CD14-positive monocyte (primary cell): ENCODE measurements around the gene PTPN12. TPM values are rescaled to one million over a fixed set of nuclear protein-coding genes. Genes with fewer than 3 reads are reported as not detected.

Experiments used
- DNase-seq, 3 donors: peaks; one replicate each; pipeline ENCODE4 v3.0.0-alpha.2; 2011 to 2022
- H2AFZ ChIP-seq: 2 replicates; pipeline ENCODE4 v1.6.0; 2012; ENCODE audit warnings: mild to moderate bottlenecking, low read depth, low read length, inconsistent platforms; ENCODE audit not compliant: insufficient read depth, poor library complexity, severe bottlenecking
- H3K27ac ChIP-seq, 2 donors: 1 replicate in 1 of 2; 2 replicates in 1 of 2; pipeline ENCODE4 v1.5.1; 2012 to 2013; ENCODE audit warnings: low read length in 2 of 2, control low read depth in 1 of 2, inconsistent platforms in 1 of 2, low read depth in 1 of 2, mild to moderate bottlenecking in 1 of 2
- H3K27me3 ChIP-seq, 2 donors: one replicate each; pipeline versions ENCODE4 v1.6.0 to v1.6.1; 2011 to 2013; ENCODE audit warnings: low read length in 2 of 2; ENCODE audit not compliant: control insufficient read depth in 2 of 2, insufficient read depth in 2 of 2
- H3K36me3 ChIP-seq, 2 donors: replicated peaks in 1 of 2; 1 replicate in 1 of 2; 2 replicates in 1 of 2; pipeline versions ENCODE4 v1.5.1 to v1.6.1; 2012 to 2013; ENCODE audit warnings: low read length in 2 of 2, control low read depth in 1 of 2, inconsistent platforms in 1 of 2, mild to moderate bottlenecking in 1 of 2; ENCODE audit not compliant: insufficient read depth in 2 of 2, control insufficient read depth in 1 of 2
- H3K4me1 ChIP-seq, 2 donors: 1 replicate in 1 of 2; 2 replicates in 1 of 2; pipeline versions ENCODE4 v1.5.1 to v1.6.1; 2012 to 2013; ENCODE audit warnings: low read length in 2 of 2, control low read depth in 1 of 2, inconsistent platforms in 1 of 2, mild to moderate bottlenecking in 1 of 2, moderate library complexity in 1 of 2; ENCODE audit not compliant: insufficient read depth in 2 of 2, control insufficient read depth in 1 of 2
- H3K4me2 ChIP-seq: replicated peaks from 2 replicates; pipeline ENCODE3; 2012; ENCODE audit warnings: low read length, moderate library complexity, mild to moderate bottlenecking; ENCODE audit not compliant: poor library complexity, severe bottlenecking; ENCODE audit errors: extremely low read depth
- H3K4me3 ChIP-seq, 3 experiments: fragments of 200-600 bp in 1 of 3; sonication (generic) in 1 of 3; replicated peaks in 1 of 3; 1 replicate in 2 of 3; 2 replicates in 1 of 3; pipeline ENCODE4 v1.5.1; 2011 to 2013; ENCODE audit warnings: low read length in 3 of 3, mild to moderate bottlenecking in 3 of 3, control low read depth in 2 of 3, low read depth in 2 of 3, inconsistent platforms in 1 of 3, moderate library complexity in 1 of 3
- H3K79me2 ChIP-seq: 2 replicates; pipeline ENCODE4 v1.6.0; 2012; ENCODE audit warnings: mild to moderate bottlenecking, control low read depth, inconsistent platforms, low read length, moderate library complexity; ENCODE audit not compliant: insufficient read depth
- H3K9ac ChIP-seq: 2 replicates; pipeline ENCODE4 v1.6.0; 2017; ENCODE audit warnings: low read length, mild to moderate bottlenecking; ENCODE audit not compliant: insufficient read depth, poor library complexity, severe bottlenecking
- H3K9me3 ChIP-seq, 2 donors: replicated peaks in 1 of 2; 1 replicate in 1 of 2; 2 replicates in 1 of 2; pipeline versions ENCODE4 v1.5.1 to v1.6.1; 2012 to 2013; ENCODE audit warnings: low read length in 2 of 2, control low read depth in 1 of 2; ENCODE audit not compliant: control insufficient read depth in 1 of 2, insufficient read depth in 1 of 2
- H4K20me1 ChIP-seq: 2 replicates; pipeline ENCODE4 v1.6.0; 2012; ENCODE audit warnings: mild to moderate bottlenecking, low read length, control low read depth, moderate library complexity; ENCODE audit not compliant: insufficient read depth
- H3K27ac Mint-ChIP-seq, 7 donors: one replicate each; pipeline ENCODE4 v1.8.0; 2020; ENCODE audit warnings: mild to moderate bottlenecking in 7 of 7, mixed read lengths in 7 of 7, moderate library complexity in 6 of 7, inconsistent platforms in 2 of 7
- H3K27me3 Mint-ChIP-seq, 3 donors: one replicate each; pipeline ENCODE4 v1.8.0; 2021 to 2022; ENCODE audit warnings: low read depth in 3 of 3, mild to moderate bottlenecking in 3 of 3, mixed read lengths in 3 of 3, moderate library complexity in 3 of 3, inconsistent platforms in 1 of 3
- H3K36me3 Mint-ChIP-seq, 2 donors: one replicate each; pipeline ENCODE4 v1.8.0; 2020; ENCODE audit warnings: mixed read lengths in 2 of 2, inconsistent platforms in 1 of 2, mild to moderate bottlenecking in 1 of 2
- H3K4me1 Mint-ChIP-seq: one replicate; pipeline ENCODE4 v1.8.0; 2020; ENCODE audit warnings: mild to moderate bottlenecking, mixed read lengths
- H3K4me3 Mint-ChIP-seq, 2 donors: one replicate each; pipeline ENCODE4 v1.8.0; 2020; ENCODE audit warnings: mild to moderate bottlenecking in 2 of 2, mixed read lengths in 2 of 2, moderate library complexity in 1 of 2
- H3K9me3 Mint-ChIP-seq, 7 donors: one replicate each; pipeline ENCODE4 v1.8.0; 2020 to 2022; ENCODE audit warnings: mixed read lengths in 7 of 7, mild to moderate bottlenecking in 6 of 7, moderate library complexity in 6 of 7, inconsistent platforms in 2 of 7
- WGBS: methylation state at CpG from one replicate; pipeline ENCODE4 v1.1.5; 2013; ENCODE audit warnings: missing lambda C conversion rate; ENCODE audit not compliant: insufficient coverage; 5-methylcytosine and 5-hydroxymethylcytosine counted together
- intact Hi-C, 2 donors: fragments of 100-400 bp; cut with micrococcal nuclease; formaldehyde crosslinking; loops; one replicate each; pipeline versions ENCODE4 v1.15.0 to v1.15.1; 2023
- polyA plus RNA-seq, 3 donors: library from polyadenylated mRNA; depleted of rRNA in 1 of 3; unstranded in 2 of 3; stranded (reverse) in 1 of 3; fragments of 300-500 nt in 2 of 3; fragments of >200 nt in 1 of 3; fragmentation: Illumina TruSeq in 2 of 3; gene quantifications; 1 replicate in 2 of 3; 2 replicates in 1 of 3; pipeline ENCODE4 v1.2.3, GENCODE V29; 2012 to 2021
- TF ChIP-seq, protein P1 (sequence below): fragments of 200-600 bp; IDR thresholded peaks from one replicate; pipeline ENCODE4 v1.8.0; 2022; ENCODE audit warnings: antibody characterized with exemption, mild to moderate bottlenecking

The PTPN12 gene
- polyA plus RNA-seq, 3 donors: 6.6 to 36.7 (median 11.8) TPM

DNA sequence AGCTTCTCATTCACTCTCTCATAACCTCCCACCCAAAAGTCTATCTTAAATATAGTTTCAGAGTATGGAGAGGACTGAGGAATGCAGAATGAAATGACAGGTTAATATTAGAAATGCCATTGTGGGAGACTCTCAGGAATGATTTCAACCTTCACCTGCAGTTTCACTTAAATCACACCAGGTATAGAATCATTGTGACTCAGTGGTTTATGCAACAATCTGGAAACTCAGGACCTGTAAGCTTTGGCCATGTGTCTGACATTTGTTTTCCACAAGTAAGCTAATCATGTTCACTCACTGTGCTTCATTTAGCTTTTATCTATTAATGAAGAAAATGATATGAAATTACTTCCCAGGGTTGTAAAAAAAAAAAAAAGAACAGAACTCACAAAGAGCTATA is 8.7 kb upstream of the PTPN12 start:
- H3K9me3 ChIP-seq: no peaks in the 10 kb centered on the region
- Mint-ChIP-seq H3K4me3 (no peak overlapping the region), H3K9me3 (no peaks in the 10 kb centered on the region), H3K36me3 (no peaks in the 10 kb centered on the region), H3K27me3 (peaks cover 0 to 2% (median 0%) of the 10 kb centered on the region in 3 donors), H3K27ac (no peak overlapping the region), H3K4me1 (peaks cover 34% of the 10 kb centered on the region)
- H4K20me1 ChIP-seq: no peaks in the 10 kb centered on the region
- TF ChIP-seq, protein P1, sequence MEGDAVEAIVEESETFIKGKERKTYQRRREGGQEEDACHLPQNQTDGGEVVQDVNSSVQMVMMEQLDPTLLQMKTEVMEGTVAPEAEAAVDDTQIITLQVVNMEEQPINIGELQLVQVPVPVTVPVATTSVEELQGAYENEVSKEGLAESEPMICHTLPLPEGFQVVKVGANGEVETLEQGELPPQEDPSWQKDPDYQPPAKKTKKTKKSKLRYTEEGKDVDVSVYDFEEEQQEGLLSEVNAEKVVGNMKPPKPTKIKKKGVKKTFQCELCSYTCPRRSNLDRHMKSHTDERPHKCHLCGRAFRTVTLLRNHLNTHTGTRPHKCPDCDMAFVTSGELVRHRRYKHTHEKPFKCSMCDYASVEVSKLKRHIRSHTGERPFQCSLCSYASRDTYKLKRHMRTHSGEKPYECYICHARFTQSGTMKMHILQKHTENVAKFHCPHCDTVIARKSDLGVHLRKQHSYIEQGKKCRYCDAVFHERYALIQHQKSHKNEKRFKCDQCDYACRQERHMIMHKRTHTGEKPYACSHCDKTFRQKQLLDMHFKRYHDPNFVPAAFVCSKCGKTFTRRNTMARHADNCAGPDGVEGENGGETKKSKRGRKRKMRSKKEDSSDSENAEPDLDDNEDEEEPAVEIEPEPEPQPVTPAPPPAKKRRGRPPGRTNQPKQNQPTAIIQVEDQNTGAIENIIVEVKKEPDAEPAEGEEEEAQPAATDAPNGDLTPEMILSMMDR: no peak
- no peak overlapping the region for H2AFZ ChIP-seq
- DNase-seq: no peak
- H3K36me3 ChIP-seq: no peaks in the 10 kb centered on the region
- no peak overlapping the region for H3K27ac ChIP-seq
- intact Hi-C loops: no loop called here
- no peak overlapping the region for H3K4me3 ChIP-seq
- H3K79me2 ChIP-seq: no peaks in the 10 kb centered on the region
- no peak overlapping the region for H3K9ac ChIP-seq
- no peaks in the 10 kb centered on the region for H3K27me3 ChIP-seq
- no peak overlapping the region for H3K4me2 ChIP-seq
- peaks cover 19 to 40% of the 10 kb centered on the region in 2 donors for H3K4me1 ChIP-seq

DNA sequence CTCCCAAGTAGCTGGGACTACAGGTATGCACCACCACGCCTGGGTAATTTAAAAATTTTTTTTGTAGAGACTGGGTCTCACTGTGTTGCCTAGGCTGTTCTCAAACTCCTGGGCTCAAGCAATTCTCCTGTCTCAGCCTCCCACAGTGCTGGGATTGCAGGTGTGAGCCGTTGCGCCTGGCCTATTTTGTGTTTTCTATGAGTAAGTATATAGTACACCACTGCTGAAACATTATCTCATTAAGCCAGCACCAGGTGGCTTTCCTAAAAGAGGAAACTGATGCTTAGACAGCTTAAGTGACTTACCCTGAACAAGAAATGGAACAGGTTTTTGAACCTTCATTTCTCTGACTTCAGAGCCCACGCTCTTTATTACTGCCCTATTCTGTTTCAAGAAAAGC is 7.8 kb upstream of the PTPN12 start:
- no peaks in the 10 kb centered on the region for H3K36me3 ChIP-seq
- 100% methylated on average over 1 of the region's 4 CpGs for WGBS
- H3K27ac Mint-ChIP-seq: no peak overlapping the region
- no peak overlapping the region for H3K4me3 ChIP-seq
- no peak overlapping the region for H3K27ac ChIP-seq
- H3K4me1 ChIP-seq: peaks cover 19 to 32% of the 10 kb centered on the region in 2 donors
- no peak overlapping the region for H3K4me2 ChIP-seq
- peaks cover 0 to 3% (median 2%) of the 10 kb centered on the region in 7 donors for H3K9me3 Mint-ChIP-seq
- H3K4me1 Mint-ChIP-seq: peaks cover 29% of the 10 kb centered on the region
- intact Hi-C loops: no loop called here
- no peak for DNase-seq
- no peaks in the 10 kb centered on the region for H3K9me3 ChIP-seq
- H3K79me2 ChIP-seq: no peaks in the 10 kb centered on the region
- H2AFZ ChIP-seq: no peak overlapping the region
- H4K20me1 ChIP-seq: no peaks in the 10 kb centered on the region
- H3K27me3 Mint-ChIP-seq: peaks cover 0 to 2% (median 0%) of the 10 kb centered on the region in 3 donors
- no peaks in the 10 kb centered on the region for H3K27me3 ChIP-seq
- no peaks in the 10 kb centered on the region for H3K36me3 Mint-ChIP-seq
- TF ChIP-seq, protein P1: no peak
- H3K4me3 Mint-ChIP-seq: no peak overlapping the region
- H3K9ac ChIP-seq: no peak overlapping the region
